T1000 (cell line): Measurements from ENCODE around the gene ATP2B2.

Experiments used
- DNase-seq: peaks from one replicate; lab custom pipeline; 2025; ENCODE audit warnings: mixed read lengths; lab: John Stamatoyannopoulos, UW

ATP2B2 gene

DNA sequence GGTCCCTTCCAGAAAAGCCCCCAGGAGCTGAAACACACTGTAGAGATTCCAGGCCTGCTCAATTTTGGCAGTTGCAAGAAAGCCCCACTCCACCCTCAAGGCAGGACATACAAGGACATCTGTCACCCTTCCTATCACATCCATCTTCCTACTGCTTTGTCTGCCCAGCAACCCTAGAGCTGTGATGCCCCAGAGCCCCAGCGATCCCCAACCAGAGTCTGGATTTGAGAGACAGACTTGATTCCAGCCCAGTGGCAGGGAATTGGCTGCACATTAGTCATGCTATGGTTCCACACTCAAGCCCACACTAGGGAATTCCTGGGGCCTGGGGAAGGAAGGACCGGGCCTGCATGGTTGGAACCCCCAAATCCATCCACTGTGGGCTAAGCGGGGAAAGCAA is 56.8 kb downstream of the ATP2B2 start:
- DNase-seq, result no peak

GRCh38 chr3:10447527-10448260 is 57.7 kb downstream of the ATP2B2 start:
- DNase-seq, result no peak

DNA sequence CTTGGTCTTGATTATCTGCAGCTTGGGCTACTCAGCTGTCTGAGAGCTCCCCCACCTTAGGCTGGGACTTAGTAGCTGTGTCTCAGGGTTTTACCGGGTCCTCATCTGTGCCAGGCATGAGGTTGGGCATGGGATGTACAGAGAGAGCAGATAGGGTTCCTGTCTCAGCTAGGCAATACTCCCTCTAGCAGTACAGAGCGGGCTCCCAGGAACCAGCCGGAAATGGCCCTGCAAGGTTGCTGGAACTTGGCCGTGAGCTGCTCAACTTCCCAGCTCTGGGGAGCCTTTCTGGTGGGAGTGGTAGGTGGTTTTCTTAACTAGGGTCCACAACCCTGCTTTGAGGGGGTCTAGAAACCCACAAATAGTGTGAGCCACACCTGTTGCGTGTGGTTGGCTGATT is 58.3 kb downstream of the ATP2B2 start:
- DNase-seq, result no peak

- no peak for DNase-seq
Measured at GRCh38 chr3:10445561-10446175, 59.7 kb downstream of the ATP2B2 start.

DNA sequence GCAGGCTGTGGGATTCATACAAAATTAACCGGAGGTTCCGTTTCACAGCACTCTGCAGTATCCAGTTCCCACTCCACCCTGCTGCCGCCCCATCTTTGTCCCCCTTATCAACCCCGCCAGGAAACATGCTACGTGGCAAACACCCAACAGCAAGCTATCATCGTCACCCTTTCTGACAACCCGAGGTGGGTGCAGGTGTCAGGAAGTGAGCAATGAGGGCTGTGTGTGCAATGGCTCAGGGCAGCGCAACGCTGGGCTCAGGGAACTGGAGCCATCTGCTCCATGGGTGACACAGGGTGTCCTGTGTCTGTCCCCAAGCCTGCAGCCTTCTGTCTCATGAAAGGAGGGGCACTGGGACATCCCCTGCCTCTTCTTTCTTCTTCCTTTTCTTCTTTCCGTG is 60.9 kb downstream of the ATP2B2 start:
- no peak for DNase-seq

DNA sequence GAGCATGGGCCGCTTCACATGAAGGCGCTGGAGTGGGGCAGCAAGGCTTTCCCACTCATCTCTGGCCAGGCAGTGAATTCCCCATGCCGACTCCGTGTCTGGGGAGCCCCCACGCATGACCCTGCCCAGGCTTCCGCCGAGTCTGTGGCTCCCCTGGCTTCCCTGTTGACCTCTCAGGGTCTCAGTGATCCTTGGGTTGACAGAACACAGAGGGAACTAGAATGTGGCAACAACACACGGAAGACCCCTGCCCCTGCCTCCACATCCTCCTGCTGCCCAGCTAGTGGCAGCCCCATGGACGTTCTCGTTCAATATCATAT is 61.3 kb downstream of the ATP2B2 start:
- DNase-seq, result no peak

- DNase-seq, result no peak
Measured at GRCh38 chr3:10443272-10444109, 61.9 kb downstream of the ATP2B2 start.

GRCh38 chr3:10442151-10442795 is 63.1 kb downstream of the ATP2B2 start:
- no peak for DNase-seq

- no peak for DNase-seq
Measured at GRCh38 chr3:10440684-10441083, 64.7 kb downstream of the ATP2B2 start.

- DNase-seq, result no peak
Measured at GRCh38 chr3:10438902-10439610, 66.3 kb downstream of the ATP2B2 start.

DNA sequence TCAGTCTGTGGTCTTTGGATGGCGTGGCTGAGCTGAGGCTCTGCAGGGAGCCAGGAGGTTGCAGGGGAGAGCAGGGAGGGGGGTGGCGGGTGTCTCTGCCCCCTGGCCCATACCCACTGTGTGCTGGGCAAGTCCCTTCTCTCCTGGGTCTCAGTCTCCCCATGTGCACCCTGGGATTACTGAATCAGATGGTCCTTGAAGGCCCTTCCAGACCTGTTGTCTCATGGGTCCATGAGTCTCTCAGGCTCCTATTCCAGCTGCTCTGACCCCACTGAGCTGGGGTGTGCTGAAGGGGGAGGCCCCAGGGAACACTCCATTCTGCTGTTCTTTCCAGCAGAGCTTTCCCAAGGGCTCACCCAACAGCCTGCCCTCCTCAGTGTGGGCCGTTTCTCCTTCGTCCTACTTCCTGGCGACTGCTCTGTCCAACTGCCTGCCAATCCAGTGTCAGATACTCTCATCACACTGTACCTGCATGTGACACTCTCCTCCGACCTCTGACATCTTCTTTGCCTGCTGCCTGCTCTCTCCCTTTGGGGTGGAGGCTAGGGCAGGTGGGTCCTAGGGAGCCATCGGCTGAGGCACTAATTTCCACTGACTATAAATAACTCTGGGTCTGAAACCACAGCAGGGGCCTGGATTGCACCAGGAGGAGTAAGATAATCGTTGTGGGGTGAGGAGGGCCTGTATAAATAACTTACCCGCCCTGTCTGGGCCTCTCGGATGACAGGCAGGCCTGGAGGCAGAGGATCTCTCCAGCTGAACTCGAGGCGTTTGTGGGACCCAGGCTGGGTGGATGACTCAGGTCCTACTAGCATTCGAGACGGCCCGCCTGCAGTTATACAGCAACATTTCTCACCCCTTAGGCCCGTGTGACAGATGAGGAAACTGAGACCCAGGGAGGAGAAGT is 67.1 kb downstream of the ATP2B2 start:
- DNase-seq, result no peak

GRCh38 chr3:10437272-10437994 is 68.0 kb downstream of the ATP2B2 start:
- no peak for DNase-seq

- DNase-seq, result no peak
Measured at GRCh38 chr3:10435850-10436249, 69.5 kb downstream of the ATP2B2 start.

DNA sequence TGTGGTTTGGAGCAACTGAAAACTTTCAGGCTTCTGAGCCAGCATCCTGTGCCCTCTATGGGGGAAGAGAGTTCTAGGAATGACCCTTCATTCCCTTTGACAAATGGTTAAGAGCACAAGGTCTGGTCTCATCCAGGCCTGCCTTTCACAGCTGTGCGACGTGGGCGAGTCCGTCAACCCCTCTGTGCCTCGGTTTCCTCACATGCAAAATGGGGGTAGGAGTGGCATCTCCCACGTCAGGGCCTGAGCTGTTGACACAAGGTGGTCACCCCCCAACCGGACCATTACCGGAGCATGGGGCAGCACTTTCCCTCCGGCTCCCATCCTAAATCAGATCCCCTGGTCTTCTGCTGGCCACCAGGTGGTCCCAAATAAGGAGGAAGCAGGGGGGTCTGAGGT is 70.4 kb downstream of the ATP2B2 start:
- no peak for DNase-seq

GRCh38 chr3:10434144-10434937 is 71.0 kb downstream of the ATP2B2 start:
- no peak for DNase-seq

- DNase-seq, result no peak
Measured at GRCh38 chr3:10432931-10433330, 72.5 kb downstream of the ATP2B2 start.

GRCh38 chr3:10432156-10432845 is 73.1 kb downstream of the ATP2B2 start:
- no peak for DNase-seq

GRCh38 chr3:10430805-10431204 is 74.6 kb downstream of the ATP2B2 start:
- no peak for DNase-seq
